ENCODE results near the gene AQR.
"Not testable (repeated sequence)": the region's sequence is repeated elsewhere in the genome, so short reads cannot be mapped to it uniquely, and the experiment has no call there.

The AQR gene

DNA sequence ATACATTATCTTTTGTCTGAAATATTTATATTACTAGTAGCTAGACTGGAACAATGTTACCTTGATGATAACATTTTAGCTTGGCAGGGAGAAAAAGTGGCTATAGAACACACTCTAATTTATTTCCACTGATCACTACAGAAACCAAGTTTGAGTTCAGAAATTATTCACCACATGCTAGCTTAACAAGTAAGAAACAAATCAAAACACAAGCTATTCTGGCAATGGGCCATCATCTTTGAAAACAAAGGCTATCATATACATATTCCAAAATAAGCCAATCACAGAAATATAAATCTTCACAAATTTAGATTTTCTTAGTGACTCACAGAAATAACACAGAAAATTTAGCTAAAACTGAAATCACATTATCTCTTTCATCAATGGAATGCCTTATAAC, 17.1 kb downstream of the AQR start:
- no peak for DNase-seq (ENCODE audit: low spot score)

- DNase-seq (ENCODE audit: low spot score), result no peak
These were observed 17.5 kb downstream of the AQR start for GRCh38 chr15:34951993-34952392.

DNA sequence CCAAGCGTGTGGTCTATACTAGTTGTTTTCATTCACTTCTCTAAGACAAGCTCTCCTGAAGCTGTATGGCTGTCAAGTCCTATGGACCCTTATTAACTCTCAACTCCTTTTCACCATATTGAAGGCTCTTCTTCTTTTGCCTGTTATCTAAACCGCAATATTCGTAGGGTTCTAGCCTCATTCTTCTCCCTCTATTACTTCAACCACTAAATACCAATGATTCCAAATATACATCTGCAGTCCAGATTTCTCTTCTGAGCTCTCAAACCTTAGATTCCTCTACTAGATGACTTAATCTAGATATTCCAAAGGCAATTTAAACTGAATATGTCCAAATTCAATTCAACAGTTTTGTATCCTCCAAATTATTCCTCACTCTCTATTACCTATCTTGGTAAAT, 24.6 kb downstream of the AQR start:
- DNase-seq (ENCODE audit: low spot score), result no peak

- DNase-seq (ENCODE audit: low spot score), result no peak
These were observed 25.8 kb downstream of the AQR start for GRCh38 chr15:34943711-34944110.

- not testable (repeated sequence) for DNase-seq (ENCODE audit: low spot score)
These were observed 26.3 kb downstream of the AQR start for GRCh38 chr15:34943264-34943663.

DNA sequence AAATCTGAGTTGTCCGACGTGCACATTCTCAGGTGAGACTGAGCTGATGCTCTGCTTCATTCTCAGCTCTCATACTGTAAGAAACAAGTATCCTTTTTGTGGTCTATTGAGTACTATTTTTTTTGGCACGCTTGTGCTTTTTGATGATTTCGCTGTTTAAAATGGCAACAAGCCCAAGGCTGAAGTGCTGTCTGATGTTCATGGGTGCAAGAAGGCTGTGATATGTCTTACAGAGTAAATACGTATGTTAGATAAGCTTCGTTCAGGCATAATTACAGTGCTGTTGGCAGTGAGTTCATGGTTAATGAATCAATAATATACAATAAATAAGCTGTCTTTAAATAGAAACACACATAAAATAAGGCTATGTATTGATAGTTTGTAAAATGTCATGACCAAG, 27.2 kb downstream of the AQR start:
- DNase-seq (ENCODE audit: low spot score), result no peak

DNA sequence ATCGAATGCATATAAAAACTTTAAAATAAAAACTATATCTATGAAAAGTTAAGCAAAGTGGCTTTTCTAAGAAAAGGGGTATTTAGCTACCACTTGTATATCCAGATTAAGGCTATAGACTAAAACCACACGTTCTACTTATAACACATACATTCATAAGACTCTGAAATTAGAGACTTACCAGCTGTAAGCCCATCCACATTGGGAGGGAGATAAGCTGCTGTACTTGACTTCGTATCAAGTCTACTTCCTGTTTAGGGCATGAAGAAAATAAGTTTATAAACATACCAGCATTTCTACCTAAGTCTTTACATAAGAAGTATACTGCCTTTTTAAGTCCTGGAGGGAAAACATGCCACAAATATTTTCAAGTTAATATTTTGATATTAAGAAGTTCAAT, 27.7 kb downstream of the AQR start:
- DNase-seq (ENCODE audit: low spot score), result no peak

DNA sequence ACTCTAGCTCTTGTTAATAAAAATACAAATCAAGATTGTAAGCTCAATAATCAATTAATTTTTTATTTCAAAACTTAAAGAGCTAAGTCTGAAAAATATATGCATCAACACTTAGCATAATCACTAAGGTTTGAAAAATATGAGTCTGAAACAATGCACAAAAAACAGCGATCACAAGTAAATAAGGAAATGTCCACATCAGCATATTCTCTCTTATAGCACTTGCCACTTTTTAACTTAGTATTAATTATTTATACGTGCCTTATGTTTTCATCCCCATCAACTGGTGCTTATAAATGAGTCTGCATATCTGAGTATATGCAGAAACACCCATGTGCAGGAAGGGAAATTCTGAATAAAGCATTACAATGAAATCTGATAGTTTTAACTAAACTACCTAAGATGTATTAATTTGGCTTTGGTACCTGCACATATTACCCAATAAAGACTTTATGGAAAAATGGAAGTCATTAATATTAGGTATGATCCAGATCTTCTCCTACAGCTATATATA, 28.3 kb downstream of the AQR start:
- no peak for DNase-seq (ENCODE audit: low spot score)

- DNase-seq (ENCODE audit: low spot score), result no peak
These were observed 36.0 kb downstream of the AQR start for GRCh38 chr15:34933432-34933975.

DNA sequence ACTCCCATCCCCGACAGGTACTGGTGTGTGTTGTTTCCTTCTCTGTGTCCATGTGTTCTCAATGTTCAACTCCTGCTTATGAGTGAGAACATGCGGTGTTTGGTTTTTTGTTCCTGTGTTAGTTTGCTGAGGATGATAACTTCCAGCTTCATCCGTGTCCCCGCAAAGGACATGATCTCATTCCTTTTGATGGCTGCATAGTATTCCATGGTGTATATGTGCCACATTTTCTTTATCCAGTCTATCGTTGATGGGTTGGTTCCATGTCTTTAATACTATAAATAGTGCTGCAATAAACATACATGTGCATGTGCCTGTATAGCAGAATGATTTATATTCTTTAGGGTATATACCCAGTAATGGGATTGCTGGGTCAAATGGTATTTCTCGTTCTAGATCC, 41.2 kb downstream of the AQR start:
- not testable (repeated sequence) for DNase-seq (ENCODE audit: low spot score)

DNA sequence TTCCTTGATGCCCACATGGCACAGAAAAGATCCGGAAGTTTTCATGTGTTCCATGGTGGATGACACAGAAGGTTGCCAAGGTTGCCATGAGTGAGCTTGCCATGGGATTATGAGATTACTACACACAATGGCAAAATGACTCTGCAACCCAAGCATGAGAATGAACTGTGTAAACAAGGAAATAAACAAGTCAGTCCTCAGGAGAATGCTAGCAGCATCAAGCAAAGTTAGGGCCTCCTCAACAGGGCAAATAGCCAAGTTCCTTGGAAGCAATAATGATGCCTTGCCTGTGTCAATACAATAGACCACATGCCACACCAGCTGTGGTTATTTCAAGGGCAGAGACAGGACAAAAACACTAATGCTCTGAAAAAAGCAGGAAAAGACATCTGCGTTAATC, 41.8 kb downstream of the AQR start:
- DNase-seq (ENCODE audit: low spot score), result no peak

DNA sequence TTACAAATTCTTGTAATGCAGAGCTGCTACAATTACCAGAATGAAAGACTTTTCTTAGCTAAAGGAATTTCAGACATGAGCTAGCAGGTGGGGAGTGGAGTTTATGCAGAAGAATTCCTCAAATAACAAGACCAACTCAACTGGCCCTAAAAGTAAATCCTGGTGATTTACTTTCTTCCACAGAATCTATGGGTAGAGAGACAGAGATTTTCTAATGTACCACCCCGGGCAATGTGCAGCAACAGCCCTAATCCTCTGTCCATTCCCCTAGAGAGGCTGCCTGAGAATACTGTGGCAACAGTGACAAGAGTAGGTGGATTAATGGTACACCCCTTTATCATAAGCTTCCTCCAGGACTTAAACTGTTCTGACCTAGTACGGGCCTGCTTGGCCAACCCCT, 55.2 kb downstream of the AQR start:
- DNase-seq (ENCODE audit: low spot score), result no peak

- no peak for DNase-seq (ENCODE audit: low spot score)
These were observed 64.5 kb downstream of the AQR start for GRCh38 chr15:34905047-34905446.

DNA sequence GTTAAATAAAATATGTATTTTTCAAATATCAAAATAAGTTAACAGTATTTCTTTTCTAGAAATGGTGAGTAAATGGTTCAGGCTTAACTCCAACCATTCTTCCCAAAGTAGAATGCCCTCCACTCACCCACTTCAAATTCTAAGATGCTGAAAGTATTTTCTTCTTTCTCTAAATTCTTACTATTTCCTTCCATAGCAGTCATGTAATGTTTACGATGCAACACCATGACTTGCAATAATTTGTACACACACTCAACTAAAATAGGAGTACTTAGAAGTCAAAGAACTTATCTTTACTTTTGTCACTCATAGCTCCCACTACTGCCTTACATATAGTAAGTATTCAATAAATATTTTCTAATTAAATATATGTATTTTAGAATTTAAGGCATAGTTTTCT, 65.0 kb downstream of the AQR start:
- DNase-seq (ENCODE audit: low spot score), result no peak

DNA sequence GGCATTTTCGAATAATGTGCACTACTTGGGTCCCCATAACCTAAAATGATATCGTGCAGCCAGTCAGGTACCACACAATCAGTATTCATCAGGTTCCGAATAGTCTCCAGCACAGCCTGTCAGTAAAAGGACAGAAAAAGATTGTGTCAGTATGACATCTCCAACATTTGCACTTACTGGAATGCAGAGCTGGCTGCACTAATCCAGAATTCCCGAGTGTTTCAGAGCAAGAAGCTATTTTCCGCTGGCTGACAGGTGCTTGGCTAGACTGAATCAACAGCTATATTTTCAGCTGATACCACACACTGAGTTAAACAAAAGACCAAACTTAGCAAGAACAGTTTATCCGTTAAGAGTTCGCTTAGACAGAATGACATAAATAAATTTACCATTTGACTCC, 68.8 kb downstream of the AQR start:
- no peak for DNase-seq (ENCODE audit: low spot score)

DNA sequence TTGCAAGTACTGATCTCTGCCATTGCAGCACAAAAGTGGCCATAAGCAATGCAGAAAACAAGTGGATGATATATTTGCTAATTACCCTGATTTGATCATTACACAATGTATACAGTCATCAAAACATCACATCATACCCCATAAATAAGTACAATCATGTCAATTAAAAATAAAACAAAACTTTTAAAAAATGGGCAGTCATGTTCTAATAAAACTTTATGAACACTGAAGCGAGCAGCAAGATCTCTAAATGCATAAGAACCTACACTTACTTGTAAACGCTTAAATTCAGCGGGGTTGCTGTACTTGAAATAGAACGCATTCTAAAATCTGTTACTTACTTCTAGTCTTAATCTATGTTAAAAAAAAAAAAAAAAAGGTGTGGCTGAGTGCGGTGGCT, 73.4 kb downstream of the AQR start:
- no peak for DNase-seq (ENCODE audit: low spot score)

DNA sequence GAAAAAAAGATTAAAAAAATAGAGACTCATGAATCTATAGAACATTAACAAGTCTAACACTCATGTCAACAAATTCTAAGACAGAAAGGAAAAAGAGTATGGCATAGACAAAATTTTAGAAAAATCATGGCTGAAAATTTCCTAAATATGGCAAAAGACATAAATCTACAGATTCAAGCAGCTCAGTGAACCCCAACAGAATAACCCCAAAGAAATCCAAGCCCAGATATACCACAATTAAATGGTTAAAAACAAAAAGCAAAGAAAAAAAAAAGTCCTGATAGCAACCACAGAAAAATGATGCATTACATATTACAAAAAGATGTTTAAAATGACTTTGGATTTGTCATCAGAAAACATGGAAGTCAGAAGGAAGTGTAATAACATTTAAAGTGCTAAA, 75.6 kb downstream of the AQR start:
- no peak for DNase-seq (ENCODE audit: low spot score)

GRCh38 chr15:34892963-34893591, 76.5 kb downstream of the AQR start:
- no peak for DNase-seq (ENCODE audit: low spot score)

DNA sequence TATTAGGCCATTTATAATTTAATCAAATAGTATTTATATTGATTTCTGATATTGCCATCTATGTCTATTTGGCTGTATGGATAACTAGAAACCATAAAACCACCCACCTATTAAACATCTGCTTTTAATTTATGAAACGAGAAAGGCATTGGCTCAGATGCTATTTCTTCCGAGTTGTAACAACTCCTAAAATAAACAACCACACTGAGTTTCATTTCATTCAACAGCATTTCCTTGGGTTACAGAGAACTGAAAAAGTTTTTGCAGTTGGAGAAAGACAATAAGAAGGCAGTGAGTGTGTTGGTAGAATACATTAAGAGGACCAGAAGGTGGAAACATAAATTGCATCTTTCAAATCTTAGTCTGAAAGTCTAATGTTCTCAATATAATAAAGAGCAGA, 79.1 kb downstream of the AQR start:
- no peak for DNase-seq (ENCODE audit: low spot score)

DNA sequence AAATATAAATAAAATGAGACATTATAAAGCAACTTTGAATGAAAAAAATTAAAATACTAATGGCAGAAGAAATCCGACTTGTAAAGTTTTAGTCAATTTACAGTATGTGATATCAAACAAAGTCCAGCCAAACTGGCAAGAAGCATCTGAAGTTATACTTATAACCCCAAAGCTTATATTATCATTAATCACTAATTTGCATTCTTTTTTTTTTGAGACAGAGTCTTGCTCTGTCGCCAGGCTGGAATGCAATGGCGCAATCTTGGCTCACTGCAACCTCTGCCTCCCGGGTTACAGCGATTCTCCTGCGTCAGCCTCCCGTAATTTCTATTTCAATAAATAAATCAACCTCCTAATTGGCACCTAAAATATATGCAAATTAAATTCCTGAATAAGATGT, 80.1 kb downstream of the AQR start:
- DNase-seq (ENCODE audit: low spot score), result no peak

- no peak for DNase-seq (ENCODE audit: low spot score)
These were observed 83.4 kb downstream of the AQR start for GRCh38 chr15:34886134-34886533.

GRCh38 chr15:34883633-34884032, 85.9 kb downstream of the AQR start:
- DNase-seq (ENCODE audit: low spot score), result no peak

DNA sequence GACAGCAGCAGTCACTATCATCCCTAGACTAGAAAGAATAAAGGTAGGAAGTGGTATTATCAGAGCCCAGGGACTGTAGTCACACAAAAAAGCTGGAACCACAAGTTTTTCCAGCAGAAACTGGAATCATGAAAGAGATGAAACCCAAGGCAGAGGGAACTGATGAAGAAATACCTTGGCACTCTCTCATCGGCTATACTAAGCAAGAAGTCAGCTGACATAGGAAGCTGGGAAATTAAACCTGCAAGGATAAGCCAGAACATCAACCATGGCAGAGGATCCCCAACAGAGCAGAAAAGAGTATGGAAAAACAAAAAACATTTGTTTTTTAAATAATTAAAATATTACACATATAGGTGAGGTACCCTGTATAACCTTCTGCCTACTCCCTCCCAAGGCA, 86.5 kb downstream of the AQR start:
- no peak for DNase-seq (ENCODE audit: low spot score)

DNA sequence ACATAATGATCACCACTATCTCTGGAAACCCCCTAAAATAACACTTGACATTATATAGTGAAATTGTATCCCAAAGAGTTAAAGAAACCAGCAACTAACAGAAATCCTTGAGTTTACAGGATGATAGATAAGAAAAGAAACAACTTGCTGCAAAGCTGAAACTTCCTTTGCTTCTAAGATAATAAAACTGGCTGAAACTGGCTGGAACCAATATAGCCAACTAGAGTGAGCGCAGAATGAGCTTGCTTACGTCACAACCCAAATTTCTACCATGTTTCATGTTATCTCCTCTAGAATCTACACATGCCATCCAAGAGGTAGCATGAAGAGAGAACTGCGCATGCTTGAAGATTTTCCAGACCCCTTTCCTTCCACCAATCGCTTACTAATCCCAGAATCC, 90.4 kb downstream of the AQR start:
- no peak for DNase-seq (ENCODE audit: low spot score)

All from left forelimb (tissue), 1 donor.